Parathyroid adenoma (tissue), 2 donors: ENCODE results near the gene RASL11A.
"Not testable (repeated sequence)": the region's sequence is repeated elsewhere in the genome, so short reads cannot be mapped to it uniquely, and the experiment has no call there.

Experiments used
- H2AFZ ChIP-seq: fragments of 300-600 bp; sonication (generic); one replicate; pipeline ENCODE4 v1.7.0; 2017; ENCODE audit warnings: antibody characterized with exemption, mild to moderate bottlenecking
- H3K27ac ChIP-seq: fragments of 300-600 bp; sonication (generic); one replicate; pipeline ENCODE4 v1.7.0; 2017
- H3K27me3 ChIP-seq: fragments of 300-600 bp; sonication (generic); one replicate; pipeline ENCODE4 v1.7.0; 2017; ENCODE audit warnings: low read length; ENCODE audit not compliant: control insufficient read depth, insufficient read depth
- H3K36me3 ChIP-seq: fragments of 300-600 bp; sonication (generic); one replicate; pipeline ENCODE4 v1.7.0; 2017; ENCODE audit warnings: low read length; ENCODE audit not compliant: control insufficient read depth, insufficient read depth
- H3K4me1 ChIP-seq: fragments of 300-600 bp; sonication (generic); one replicate; pipeline ENCODE4 v1.7.0; 2017; ENCODE audit warnings: control low read depth
- H3K4me2 ChIP-seq: fragments of 300-600 bp; sonication (generic); one replicate; pipeline ENCODE4 v1.7.0; 2017; ENCODE audit warnings: low read length
- H3K4me3 ChIP-seq: fragments of 300-600 bp; sonication (generic); one replicate; pipeline ENCODE4 v1.7.0; 2017; ENCODE audit warnings: low read depth, low read length
- H3K79me2 ChIP-seq: fragments of 300-600 bp; sonication (generic); one replicate; pipeline ENCODE4 v1.7.0; 2017; ENCODE audit warnings: control low read depth
- H3K9ac ChIP-seq: fragments of 300-600 bp; sonication (generic); one replicate; pipeline ENCODE4 v1.7.0; 2017; ENCODE audit warnings: mild to moderate bottlenecking
- H3K9me3 ChIP-seq: fragments of 300-600 bp; sonication (generic); one replicate; pipeline ENCODE4 v1.7.0; 2017; ENCODE audit warnings: low read length; ENCODE audit not compliant: control insufficient read depth
- TF ChIP-seq, protein P1 (sequence below): fragments of 300-600 bp; sonication (generic); IDR thresholded peaks from one replicate; pipeline ENCODE4 v1.7.0; 2017; ENCODE audit warnings: antibody characterized with exemption, mild to moderate bottlenecking
- donor health status: primary hyperparathyroidism.

Gene RASL11A

DNA sequence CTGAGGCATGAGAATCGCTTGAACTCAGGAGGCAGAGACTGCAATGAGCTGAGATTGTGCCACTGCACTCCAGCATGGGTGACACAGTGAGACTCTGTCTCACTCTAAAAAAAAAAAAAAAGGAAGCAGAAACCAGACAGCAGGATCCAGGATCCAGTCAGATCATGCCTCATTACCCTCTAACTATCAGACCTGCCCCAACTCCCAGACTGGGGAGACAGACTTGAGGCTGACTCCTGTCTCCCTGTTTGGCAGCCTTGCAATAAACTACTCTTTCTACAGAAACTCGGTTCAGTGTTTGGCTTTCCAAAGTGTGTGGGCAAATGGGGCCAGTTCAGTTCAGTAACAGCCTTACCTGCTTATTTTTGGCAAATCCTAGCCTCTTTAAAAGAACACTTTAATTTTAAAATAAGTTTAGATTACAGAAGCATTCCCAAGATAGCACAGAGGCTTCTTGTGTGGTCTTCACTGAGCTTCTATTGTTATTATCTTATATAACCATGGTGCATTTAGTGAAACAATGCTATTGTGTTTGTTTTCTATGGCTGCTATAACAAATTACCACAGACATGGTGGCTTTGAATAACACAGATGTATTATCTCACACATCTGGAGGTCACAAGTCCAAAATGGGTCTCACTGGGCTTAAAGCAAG is 18.5 kb downstream of the RASL11A start:
- H3K79me2 ChIP-seq, result no peaks in the 10 kb centered on the region
- H3K36me3 ChIP-seq, result no peaks in the 10 kb centered on the region
- H3K9ac ChIP-seq, result no peak overlapping the region
- H3K4me3 ChIP-seq, result no peak overlapping the region
- no peaks in the 10 kb centered on the region for H3K9me3 ChIP-seq
- no peaks in the 10 kb centered on the region for H3K4me1 ChIP-seq
- no peaks in the 10 kb centered on the region for H3K27me3 ChIP-seq
- no peak overlapping the region for H3K27ac ChIP-seq
- H3K4me2 ChIP-seq, result no peak overlapping the region
- no peak overlapping the region for H2AFZ ChIP-seq
- TF ChIP-seq, protein P1, sequence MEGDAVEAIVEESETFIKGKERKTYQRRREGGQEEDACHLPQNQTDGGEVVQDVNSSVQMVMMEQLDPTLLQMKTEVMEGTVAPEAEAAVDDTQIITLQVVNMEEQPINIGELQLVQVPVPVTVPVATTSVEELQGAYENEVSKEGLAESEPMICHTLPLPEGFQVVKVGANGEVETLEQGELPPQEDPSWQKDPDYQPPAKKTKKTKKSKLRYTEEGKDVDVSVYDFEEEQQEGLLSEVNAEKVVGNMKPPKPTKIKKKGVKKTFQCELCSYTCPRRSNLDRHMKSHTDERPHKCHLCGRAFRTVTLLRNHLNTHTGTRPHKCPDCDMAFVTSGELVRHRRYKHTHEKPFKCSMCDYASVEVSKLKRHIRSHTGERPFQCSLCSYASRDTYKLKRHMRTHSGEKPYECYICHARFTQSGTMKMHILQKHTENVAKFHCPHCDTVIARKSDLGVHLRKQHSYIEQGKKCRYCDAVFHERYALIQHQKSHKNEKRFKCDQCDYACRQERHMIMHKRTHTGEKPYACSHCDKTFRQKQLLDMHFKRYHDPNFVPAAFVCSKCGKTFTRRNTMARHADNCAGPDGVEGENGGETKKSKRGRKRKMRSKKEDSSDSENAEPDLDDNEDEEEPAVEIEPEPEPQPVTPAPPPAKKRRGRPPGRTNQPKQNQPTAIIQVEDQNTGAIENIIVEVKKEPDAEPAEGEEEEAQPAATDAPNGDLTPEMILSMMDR, result no peak

DNA sequence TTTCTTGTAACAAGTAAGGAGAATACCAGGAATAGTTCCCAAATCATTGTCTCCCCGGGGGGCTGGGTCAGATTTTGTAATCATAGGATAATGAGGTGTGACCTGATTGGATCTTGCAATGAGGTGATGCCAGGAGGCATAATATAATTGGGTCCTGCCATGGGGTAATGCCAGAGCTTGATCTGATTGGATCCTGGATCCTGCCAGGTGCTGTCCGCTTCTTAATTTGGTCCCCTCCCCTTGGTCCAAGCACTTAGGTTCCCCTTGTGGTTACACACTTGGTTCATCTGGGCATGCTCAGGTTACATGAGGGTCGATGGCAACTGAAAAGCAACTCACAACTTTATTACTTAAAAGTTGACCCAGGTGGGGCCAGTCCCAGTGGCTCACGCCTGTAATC is 20.1 kb downstream of the RASL11A start:
- H2AFZ ChIP-seq, result no peak overlapping the region

DNA sequence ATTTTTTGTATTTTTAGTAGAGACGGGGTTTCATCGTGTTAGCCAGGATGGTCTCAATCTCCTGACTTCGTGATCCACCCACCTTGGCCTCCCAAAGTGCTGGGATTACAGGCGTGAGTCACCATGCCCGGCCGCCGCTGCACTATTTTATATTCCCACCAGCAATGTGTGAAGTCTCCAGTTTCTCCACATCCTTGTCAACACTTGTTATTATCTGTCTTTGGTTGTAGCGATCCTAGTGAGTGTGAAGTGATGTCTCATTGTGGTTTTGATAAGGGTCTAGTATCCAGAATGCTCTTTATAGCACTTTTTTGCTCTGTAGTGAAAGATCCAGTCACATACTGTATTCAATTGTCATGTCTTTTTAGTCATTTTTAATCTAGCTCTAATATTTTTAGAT is 21.3 kb downstream of the RASL11A start:
- not testable (repeated sequence) for H3K4me1 ChIP-seq, H3K27ac ChIP-seq, H3K4me2 ChIP-seq, H3K79me2 ChIP-seq, H3K27me3 ChIP-seq, H3K4me3 ChIP-seq, H3K9me3 ChIP-seq, H2AFZ ChIP-seq, H3K36me3 ChIP-seq, H3K9ac ChIP-seq

More for the DNA sequence above, 20.1 kb downstream of the RASL11A start:
- Histone ChIP-seq H3K4me2 (no peak overlapping the region), H3K36me3 (no peaks in the 10 kb centered on the region), H3K79me2 (no peaks in the 10 kb centered on the region), H3K4me3 (no peak overlapping the region), H3K9me3 (no peaks in the 10 kb centered on the region), H3K27me3 (no peaks in the 10 kb centered on the region), H3K4me1 (no peaks in the 10 kb centered on the region), H3K9ac (no peak overlapping the region), H3K27ac (no peak overlapping the region)
- TF ChIP-seq, protein P1, result no peak

DNA sequence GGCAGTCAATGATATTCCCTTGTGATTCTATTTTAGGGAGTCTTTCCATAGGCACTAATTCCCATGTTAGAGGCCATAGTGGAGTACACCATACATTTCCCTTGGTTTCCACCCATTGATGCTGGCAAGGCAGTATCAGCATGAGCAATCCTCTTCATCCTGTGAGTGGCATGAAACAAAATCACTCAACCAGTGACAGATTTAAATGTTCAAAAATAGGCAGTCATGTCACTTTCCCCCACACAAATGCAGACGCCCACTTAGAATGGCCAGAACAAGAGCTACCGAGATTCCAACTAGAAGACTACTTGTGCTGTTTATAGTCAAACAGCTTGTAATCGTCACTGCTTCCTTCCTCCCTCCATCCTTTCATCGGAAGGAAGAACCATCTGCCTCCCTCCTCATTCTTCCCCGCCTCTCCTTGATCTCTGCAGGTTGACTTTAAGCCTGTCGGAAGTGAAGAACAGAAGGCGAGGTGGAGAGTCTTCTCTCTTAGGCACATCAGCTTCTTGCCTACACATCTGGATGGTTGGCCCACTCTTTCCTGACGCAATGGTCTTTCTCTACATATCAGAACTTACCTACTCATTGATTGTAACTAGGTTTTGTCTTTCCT is 22.6 kb downstream of the RASL11A start:
- H3K4me3 ChIP-seq, result no peak overlapping the region

DNA sequence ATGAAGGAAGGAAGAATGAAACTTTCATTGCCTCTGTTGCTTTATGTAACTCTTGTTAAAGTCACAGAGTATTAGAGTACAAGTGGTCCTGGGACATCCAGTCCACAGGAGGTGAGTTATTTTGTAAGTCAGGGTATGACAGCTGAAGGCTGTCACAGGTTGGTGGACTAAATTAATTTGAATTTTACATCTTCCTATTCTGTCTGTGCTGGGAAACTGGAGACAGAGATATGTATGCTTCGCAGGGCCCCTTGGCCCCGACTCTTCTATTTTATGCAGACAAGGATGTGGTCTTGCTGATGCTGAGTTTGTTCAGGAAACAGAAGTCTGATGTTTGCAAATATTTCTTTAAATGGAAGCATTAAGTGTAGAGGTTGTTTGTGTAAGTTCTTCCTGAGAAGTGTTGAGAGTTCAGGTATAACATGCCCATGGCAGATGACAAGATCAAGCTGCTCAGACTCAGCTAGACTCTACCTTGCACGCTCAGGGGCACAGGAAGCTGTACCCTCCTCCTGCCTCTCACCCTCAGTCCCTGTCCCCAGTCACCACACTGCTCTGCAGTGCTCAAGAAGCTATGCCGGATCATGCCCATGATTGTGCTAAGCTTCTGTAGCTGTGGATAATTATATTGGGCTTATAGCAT is 23.4 kb downstream of the RASL11A start:
- Histone ChIP-seq H3K4me2 (no peak overlapping the region), H3K9me3 (no peaks in the 10 kb centered on the region), H3K36me3 (no peaks in the 10 kb centered on the region), H3K79me2 (no peaks in the 10 kb centered on the region), H3K9ac (no peak overlapping the region), H3K27me3 (no peaks in the 10 kb centered on the region), H2AFZ (no peak overlapping the region), H3K27ac (no peak overlapping the region), H3K4me3 (no peak overlapping the region), H3K4me1 (no peaks in the 10 kb centered on the region)
- TF ChIP-seq, protein P1, result no peak

More for the DNA sequence above, 22.6 kb downstream of the RASL11A start:
- TF ChIP-seq, protein P1, result no peak
- no peaks in the 10 kb centered on the region for H3K79me2 ChIP-seq
- H3K9me3 ChIP-seq, result no peaks in the 10 kb centered on the region
- H3K27ac ChIP-seq, result no peak overlapping the region
- H3K27me3 ChIP-seq, result no peaks in the 10 kb centered on the region
- no peaks in the 10 kb centered on the region for H3K4me1 ChIP-seq
- no peak overlapping the region for H3K4me2 ChIP-seq
- no peaks in the 10 kb centered on the region for H3K36me3 ChIP-seq
- H3K9ac ChIP-seq, result no peak overlapping the region
- no peak overlapping the region for H2AFZ ChIP-seq
